HUDEP-2 (cell line): ENCODE data around the gene PDZD2.

Source experiments
- DNase-seq, 76 experiments: peaks; one replicate each; lab custom pipeline; 2025; ENCODE audit not compliant: unreplicated experiment in 76 of 76; lab: John Stamatoyannopoulos, UW

PDZD2 gene

DNA sequence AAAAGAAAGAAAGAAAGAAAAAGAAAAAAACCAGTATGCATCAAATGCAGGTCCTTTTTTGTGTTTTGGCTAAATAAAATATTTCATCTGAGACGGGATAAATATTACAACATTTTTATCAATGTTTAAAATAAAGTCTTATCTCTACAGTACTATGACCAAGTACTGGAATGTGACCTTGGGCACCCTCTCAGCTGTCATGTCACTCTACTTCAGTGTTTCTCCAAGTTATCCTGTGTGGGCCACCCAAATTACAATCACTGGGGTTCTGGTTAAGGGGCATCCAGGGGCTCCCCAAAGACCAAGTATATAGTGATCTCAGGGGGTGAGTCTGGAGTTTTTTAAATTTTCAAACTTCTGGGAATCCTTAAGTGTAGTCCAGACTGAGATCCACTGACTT is 3.5 kb upstream of the PDZD2 start:
- no peak for DNase-seq

GRCh38 chr5:31637851-31638250 is 1.1 kb upstream of the PDZD2 start:
- DNase-seq: no peak

DNA sequence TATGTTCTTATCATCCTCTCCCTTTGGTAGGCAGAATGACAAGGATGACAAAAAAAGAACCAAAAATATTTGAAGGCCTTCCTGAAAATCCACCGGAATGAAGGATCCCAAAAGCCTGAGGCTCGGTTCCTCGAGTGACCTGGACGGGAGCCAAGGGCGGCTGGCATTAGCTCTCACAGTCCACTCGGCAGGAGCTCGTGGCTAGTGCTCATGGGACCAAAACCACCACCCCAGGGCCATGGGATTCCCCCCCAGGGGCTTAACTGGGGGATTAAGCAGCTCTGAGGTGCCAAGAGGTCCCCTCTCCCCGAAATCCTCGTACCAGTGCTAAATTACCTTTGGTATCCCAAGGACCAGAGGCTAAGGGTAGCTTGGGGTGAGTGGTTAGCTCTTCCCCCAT is 586 bp upstream of the PDZD2 start:
- no peak for DNase-seq

DNA sequence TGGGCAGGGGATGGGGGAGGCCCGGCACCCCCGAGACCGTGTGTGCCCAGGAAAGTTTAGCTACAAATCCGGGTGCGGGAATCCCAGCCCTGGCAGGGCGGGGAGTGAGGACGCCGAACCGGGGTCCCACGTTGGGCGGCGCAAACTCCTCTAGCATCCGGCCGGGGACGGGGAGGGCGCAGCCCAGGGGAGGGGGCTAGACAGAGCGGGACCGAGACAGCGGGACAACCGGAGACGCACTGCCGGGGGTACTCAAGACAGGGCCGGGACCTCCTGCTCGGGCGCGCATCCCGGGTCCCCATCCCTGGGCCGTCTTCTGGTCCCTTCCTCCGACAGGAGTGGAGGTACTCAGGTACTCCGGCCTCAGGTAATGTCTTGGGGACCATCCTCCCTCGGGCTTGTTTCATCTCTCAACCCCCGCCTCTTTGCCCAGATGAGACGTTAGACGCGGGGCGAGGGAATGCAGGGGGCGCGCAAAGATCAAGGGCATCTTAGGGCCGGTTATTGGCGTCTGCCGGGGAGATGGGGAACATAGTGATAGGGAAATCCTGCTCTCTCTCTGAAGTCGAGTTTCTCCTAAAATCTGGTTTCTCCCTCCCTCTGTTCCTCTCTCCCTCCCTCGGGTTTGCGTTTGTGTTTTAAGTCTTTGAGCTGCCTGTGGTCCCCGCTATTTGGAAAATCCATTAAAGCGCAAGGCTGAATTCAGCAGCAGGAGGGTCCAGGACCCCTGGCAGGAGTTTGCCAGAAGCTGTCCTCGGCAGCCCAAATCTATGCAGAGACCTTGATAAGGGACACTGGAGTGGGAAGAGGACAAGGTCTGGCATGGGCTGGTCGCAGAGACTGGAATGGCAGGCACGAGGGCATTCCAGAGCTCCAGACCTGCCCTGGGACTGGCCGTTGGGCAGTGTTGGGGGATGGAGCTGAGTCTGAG is 815 bp downstream of the PDZD2 start:
- DNase-seq: no peak

- no peak for DNase-seq
These were observed 1.6 kb downstream of the PDZD2 start for GRCh38 chr5:31640573-31640972.

DNA sequence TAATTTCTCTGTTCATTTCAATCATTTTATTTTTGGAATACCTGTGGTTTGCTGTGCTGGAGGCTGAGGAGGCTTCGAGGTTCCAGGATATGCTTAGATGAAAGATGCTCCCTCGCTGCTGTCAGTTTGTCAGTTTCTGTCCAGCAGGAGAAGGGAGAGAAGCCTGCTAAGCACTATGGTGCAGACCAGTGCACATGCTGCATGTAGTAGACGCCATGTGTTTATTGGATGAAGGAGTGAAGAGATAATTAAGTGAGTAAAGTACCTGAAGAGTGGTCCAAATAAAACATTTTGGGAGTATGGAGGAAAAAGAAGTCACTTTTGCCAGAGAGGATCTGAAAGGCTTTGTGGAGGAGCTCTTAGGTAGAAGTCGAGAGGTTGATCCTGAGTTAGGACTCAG is 2.1 kb downstream of the PDZD2 start:
- no peak for DNase-seq

- no peak for DNase-seq
These were observed 2.6 kb downstream of the PDZD2 start for GRCh38 chr5:31641575-31641974.

DNA sequence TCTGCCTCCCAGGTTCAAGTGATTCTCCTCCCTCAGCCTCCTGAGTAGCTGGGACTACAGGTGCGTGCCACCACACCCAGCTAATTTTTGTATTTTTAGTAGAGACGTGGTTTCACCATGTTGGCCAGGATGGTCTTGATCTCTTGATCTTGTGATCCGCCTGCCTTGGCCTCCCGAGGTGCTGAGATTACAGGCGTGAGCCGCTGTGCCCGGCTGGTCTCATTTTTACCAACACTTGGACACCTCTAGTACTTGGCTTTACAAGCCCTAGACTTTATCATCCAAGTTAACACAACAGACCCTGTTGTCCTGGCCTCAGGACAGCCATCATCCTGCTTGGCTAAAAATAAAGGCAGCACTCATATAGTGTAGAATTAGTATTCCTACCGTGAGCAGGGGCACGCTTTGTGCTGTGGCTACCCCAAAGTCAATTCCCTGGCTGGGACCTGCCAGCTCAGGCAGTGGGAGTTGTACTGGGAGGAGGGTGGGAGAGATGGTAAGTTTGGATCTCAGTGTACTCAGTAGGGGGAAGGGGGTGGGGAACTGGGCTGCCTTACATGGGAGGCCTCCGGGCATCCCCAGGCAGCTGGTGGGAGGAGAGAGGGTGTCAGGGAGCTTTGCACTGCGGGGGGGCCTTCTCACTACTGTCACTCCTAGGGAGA is 6.6 kb downstream of the PDZD2 start:
- no peak for DNase-seq

- no peak for DNase-seq
These were observed 9.4 kb downstream of the PDZD2 start for GRCh38 chr5:31648326-31648725.

GRCh38 chr5:31651241-31651640 is 12.3 kb downstream of the PDZD2 start:
- no peak for DNase-seq

- no peak for DNase-seq
These were observed 16.6 kb downstream of the PDZD2 start for GRCh38 chr5:31655491-31655890.

DNA sequence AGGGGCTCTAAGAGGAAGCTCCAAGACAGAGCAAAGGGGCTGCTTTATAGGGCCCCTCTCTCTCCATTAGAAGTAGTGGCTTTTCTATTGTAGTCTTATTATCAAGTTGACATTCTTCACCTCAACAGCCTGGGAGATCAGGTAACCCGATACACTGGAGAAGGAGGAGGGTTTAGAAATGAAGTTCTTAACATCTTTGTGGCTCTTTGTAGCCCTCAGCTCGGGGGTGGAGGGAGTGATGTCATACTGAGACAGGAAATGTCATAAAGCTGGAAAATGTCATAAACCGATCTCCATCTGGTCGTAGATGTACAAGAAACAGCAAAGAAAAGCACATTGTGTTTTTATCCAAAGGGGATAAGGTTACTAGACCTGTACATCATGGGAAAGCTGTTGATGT is 17.9 kb downstream of the PDZD2 start:
- no peak for DNase-seq

GRCh38 chr5:31657315-31657979 is 18.5 kb downstream of the PDZD2 start:
- DNase-seq: no peak

DNA sequence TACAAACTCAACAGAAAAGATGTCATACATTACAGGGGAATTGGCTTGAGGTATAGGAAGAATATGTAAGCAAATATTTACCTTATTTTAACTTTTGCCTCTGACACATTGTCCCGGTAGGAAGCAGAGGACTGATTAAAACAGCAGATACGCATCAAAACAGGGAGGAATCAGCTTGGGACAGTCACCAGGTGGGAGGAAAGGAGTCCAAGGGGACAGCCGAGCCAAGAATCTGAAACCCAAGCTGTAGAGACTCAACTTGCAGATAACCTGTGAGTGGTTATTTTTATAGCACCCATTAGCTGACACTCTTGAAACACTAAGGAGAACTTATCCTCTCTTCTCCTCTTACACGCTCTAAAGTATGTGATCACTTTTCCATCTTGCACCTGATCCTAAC is 22.3 kb downstream of the PDZD2 start:
- no peak for DNase-seq

DNA sequence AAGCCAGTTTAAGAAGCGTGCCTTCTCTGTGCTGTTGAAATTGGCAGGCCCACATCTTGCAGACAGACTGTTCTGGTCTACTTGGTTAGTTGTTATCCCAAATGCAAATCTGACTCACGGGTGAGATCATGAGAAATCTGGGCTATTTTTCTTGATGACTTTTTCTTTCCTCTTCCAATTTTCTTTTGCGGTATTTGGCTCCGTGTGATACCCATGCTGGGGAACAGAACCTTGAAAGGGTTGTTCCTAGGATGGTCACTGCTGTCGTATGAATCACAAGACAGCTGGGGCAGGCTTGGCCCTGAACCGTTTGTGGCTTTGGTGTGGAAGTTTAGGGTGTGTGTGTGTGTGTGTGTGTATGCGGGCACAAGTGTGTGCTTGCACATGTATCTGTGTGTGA is 24.6 kb downstream of the PDZD2 start:
- no peak for DNase-seq

- DNase-seq: peak in 16 of 76 experiments; percentile 1 to 38 (median 8)
These were observed 25.6 kb downstream of the PDZD2 start for GRCh38 chr5:31664566-31664965.

DNA sequence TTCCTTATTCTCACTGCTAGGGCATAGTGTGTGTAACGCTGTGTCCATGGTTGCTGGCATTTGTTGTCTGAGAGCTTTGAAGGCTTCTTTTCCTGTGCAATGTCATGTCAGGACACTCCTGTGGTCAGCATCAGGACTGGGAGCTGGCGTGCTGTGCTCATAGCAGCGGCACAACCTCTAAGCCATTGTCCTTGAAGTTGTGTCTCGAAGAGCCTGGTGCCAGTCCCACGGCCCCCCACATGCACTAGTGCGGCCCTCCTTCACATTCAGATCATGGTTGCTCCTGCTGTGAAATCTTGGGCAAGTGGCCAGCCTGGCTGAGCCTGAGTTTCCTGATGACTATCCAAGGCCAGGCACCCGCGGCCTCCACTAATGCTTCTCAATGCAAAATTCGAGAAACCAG is 32.4 kb downstream of the PDZD2 start:
- DNase-seq: no peak

DNA sequence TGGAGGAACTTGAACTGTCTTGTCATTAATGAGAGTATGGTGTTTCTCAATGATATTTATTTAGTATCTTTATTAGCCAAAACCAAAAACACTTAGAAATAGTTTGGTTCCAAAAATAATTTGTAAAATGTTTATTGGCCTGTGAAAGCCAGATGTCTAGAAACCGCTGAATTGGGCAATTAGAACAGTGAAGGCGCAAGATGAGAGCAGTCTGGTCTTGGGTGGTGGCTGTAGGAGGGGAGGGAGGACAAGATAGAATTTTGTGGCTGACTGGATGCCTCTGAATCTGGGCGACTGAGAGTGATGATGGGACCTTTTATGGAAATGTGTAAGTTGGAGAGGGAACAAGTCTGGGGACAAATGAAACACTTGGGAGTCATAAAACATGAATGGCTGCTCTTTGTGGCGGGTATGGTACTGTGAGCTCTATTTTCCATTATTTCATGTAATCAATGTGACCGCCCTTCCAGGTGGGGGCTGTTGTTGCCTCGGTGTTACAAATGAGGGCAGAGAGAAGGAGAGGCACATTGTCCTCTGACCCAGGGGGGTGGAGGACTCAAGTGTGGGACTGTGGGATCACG is 35.5 kb downstream of the PDZD2 start:
- DNase-seq: no peak

- no peak for DNase-seq
These were observed 36.5 kb downstream of the PDZD2 start for GRCh38 chr5:31675472-31675871.

DNA sequence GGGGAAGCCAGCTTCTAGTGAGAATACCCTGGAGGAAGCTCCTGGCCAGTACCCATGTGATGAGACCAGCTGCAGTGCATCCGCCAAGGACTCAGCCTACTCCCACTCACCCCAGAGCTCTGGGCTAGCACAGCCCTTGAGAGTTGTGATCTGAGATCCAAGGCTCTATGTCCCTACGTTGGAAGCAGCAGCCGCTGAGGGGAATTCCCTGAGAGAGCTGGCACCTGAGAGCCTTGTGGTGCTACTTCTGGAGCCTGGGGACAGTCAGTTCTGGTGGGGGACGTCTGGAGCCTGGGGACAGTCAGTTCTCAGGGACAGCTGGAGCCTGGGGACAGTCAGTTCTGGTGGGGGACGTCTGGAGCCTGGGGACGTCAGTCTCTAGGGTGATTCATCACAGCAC is 39.2 kb downstream of the PDZD2 start:
- no peak for DNase-seq

GRCh38 chr5:31680528-31680927 is 41.6 kb downstream of the PDZD2 start:
- no peak for DNase-seq
